GM12872 (cell line): ENCODE measurements around the gene KRTAP15-1.

Experiments used
- CTCF ChIP-seq: IDR thresholded peaks from 3 replicates; pipeline ENCODE4 v1.5.1; 2011; ENCODE audit warnings: low read depth, mild to moderate bottlenecking, low read length, moderate library complexity; ENCODE audit not compliant: insufficient read depth

KRTAP15-1 gene

GRCh38 chr21:30439975-30440374 lies at the start of gene KRTAP15-1:
Gene KRTAP15-1 (plus strand): TSS chr21:30440275. CDS start chr21:30440328, 53 bp downstream.
- no peak for TF ChIP-seq CTCF

- TF ChIP-seq CTCF, result no peak
Measured at GRCh38 chr21:30391492-30392025, 48.5 kb upstream of the KRTAP15-1 start.

GRCh38 chr21:30395731-30396130 lies 44.3 kb upstream of the KRTAP15-1 start, which contains the start of gene KRTAP13-1:
Gene KRTAP13-1 (plus strand): TSS chr21:30396031. CDS start chr21:30396087, 56 bp downstream.
- TF ChIP-seq CTCF, result no peak

GRCh38 chr21:30408782-30409494 lies 31.1 kb upstream of the KRTAP15-1 start:
- no peak for TF ChIP-seq CTCF

- no peak for TF ChIP-seq CTCF
Measured at GRCh38 chr21:30415993-30416392, 24.1 kb upstream of the KRTAP15-1 start.

GRCh38 chr21:30425826-30426225 lies 14.2 kb upstream of the KRTAP15-1 start, which contains the start of gene KRTAP13-3:
Gene KRTAP13-3 (minus strand): TSS chr21:30425926. CDS start chr21:30425912, 14 bp downstream.
- TF ChIP-seq CTCF, result no peak

GRCh38 chr21:30426731-30427130 lies 13.3 kb upstream of the KRTAP15-1 start:
- TF ChIP-seq CTCF, result no peak
